Mesenchymal stem cell (in vitro differentiated cells and primary cell): ENCODE results near the gene RTN1. TPM values are rescaled to one million over a fixed set of nuclear protein-coding genes. Genes with fewer than 3 reads are reported as not detected.

Experiments
- small RNA-seq: library from polyadenylated mRNA; stranded (forward); fragments of <200 nt; extraction: miRNeasy Mini kit (QIAGEN cat#:217004); gene quantifications from one replicate; pipeline ENCODE3, GENCODE V24; 2013; ENCODE audit warnings: low read depth

RTN1 gene

Small RNA genes lying within 50 kb of the gene (small RNA-seq; reads per million reads assigned to genes)
- not detected for gene MIR5586
